Stimulated activated CD8-positive, alpha-beta memory T cell treated with anti-CD3 and anti-CD28 coated beads, Interleukin-4, amount 100 ng/mL, for 48 hours (primary cell): ENCODE results near the gene ECI2.

ENCODE experiments used
- DNase-seq: peaks from one replicate; pipeline ENCODE4 v3.0.0-alpha.2; 2020

ECI2 gene

GRCh38 chr6:4134841-4135664, at the start of gene ECI2:
Gene ECI2, minus strand, starts transcription at chr6:4135575. Its CDS starts 15 bp downstream, at chr6:4135560.
- peak; percentile 68 for DNase-seq

- DNase-seq: no peak
Measured at GRCh38 chr6:4180652-4181255, 45.4 kb upstream of the ECI2 start.

- DNase-seq: no peak
Measured at GRCh38 chr6:4179960-4180651, 44.7 kb upstream of the ECI2 start.

GRCh38 chr6:4178737-4179333, 43.5 kb upstream of the ECI2 start:
- no peak for DNase-seq

GRCh38 chr6:4176907-4177306, 41.5 kb upstream of the ECI2 start:
- DNase-seq: no peak

- no peak for DNase-seq
Measured at GRCh38 chr6:4174042-4174441, 38.7 kb upstream of the ECI2 start.

GRCh38 chr6:4172368-4172767, 37.0 kb upstream of the ECI2 start:
- DNase-seq: no peak

GRCh38 chr6:4170297-4170696, 34.9 kb upstream of the ECI2 start:
- no peak for DNase-seq

GRCh38 chr6:4169028-4169789, 33.8 kb upstream of the ECI2 start:
- no peak for DNase-seq

- no peak for DNase-seq
Measured at GRCh38 chr6:4167833-4168232, 32.5 kb upstream of the ECI2 start.

GRCh38 chr6:4167123-4167522, 31.7 kb upstream of the ECI2 start:
- DNase-seq: no peak

GRCh38 chr6:4164456-4164855, 29.1 kb upstream of the ECI2 start:
- DNase-seq: no peak

- no peak for DNase-seq
Measured at GRCh38 chr6:4164117-4164442, 28.7 kb upstream of the ECI2 start.

GRCh38 chr6:4163408-4164116, 28.2 kb upstream of the ECI2 start:
- DNase-seq: no peak

GRCh38 chr6:4162370-4162769, 27.0 kb upstream of the ECI2 start:
- DNase-seq: no peak

- no peak for DNase-seq
Measured at GRCh38 chr6:4159491-4159890, 24.1 kb upstream of the ECI2 start.

GRCh38 chr6:4157506-4157905, 22.1 kb upstream of the ECI2 start:
- DNase-seq: no peak

GRCh38 chr6:4155848-4156466, 20.6 kb upstream of the ECI2 start:
- peak; percentile 85 for DNase-seq

GRCh38 chr6:4153514-4153985, 18.2 kb upstream of the ECI2 start:
- DNase-seq: no peak

GRCh38 chr6:4145083-4145482, 9.7 kb upstream of the ECI2 start:
- DNase-seq: no peak

- DNase-seq: no peak
Measured at GRCh38 chr6:4139272-4139671, 3.9 kb upstream of the ECI2 start.

- no peak for DNase-seq
Measured at GRCh38 chr6:4138186-4138585, 2.8 kb upstream of the ECI2 start.
